Left lung (tissue), 10 donors: Measurements from ENCODE around the gene RBM20. TPM values are rescaled to one million over a fixed set of nuclear protein-coding genes. Genes with fewer than 3 reads are reported as not detected.

Experiments
- ATAC-seq: fragments of 200-7000 bp; cut with Tn5 transposase; one replicate; pipeline ENCODE4 v1.9.1; 2020; ENCODE audit warnings: moderate library complexity
- DNase-seq, 4 donors: peaks; one replicate each; pipeline ENCODE4 v3.0.0-alpha.2; 2013 to 2020
- H3K27ac ChIP-seq, 2 donors: fragments of 200-600 bp; sonication (generic) in 1 of 2; one replicate each; pipeline versions ENCODE4 v1.5.0 to v1.8.0; 2020 to 2021
- H3K27me3 ChIP-seq, 2 donors: fragments of 200-600 bp; sonication (generic) in 1 of 2; one replicate each; pipeline versions ENCODE4 v1.5.0 to v1.8.0; 2020 to 2021
- H3K36me3 ChIP-seq, 2 donors: fragments of 200-600 bp; sonication (generic) in 1 of 2; one replicate each; pipeline versions ENCODE4 v1.5.0 to v1.8.0; 2020 to 2021
- H3K4me1 ChIP-seq, 2 donors: fragments of 200-600 bp; one replicate each; pipeline ENCODE4 v1.8.0; 2021
- H3K4me3 ChIP-seq, 2 donors: fragments of 200-600 bp; sonication (generic) in 1 of 2; one replicate each; pipeline versions ENCODE4 v1.5.0 to v1.8.0; 2020 to 2021; ENCODE audit warnings: mild to moderate bottlenecking in 1 of 2
- H3K9me3 ChIP-seq, 2 donors: fragments of 200-600 bp; sonication (generic) in 1 of 2; one replicate each; pipeline versions ENCODE4 v1.5.0 to v1.8.0; 2020 to 2021
- CTCF ChIP-seq, 2 donors: fragments of 200-600 bp; sonication (generic) in 1 of 2; IDR thresholded peaks; one replicate each; pipeline versions ENCODE4 v1.5.0 to v1.8.0; 2021; ENCODE audit warnings: antibody characterized with exemption in 2 of 2
- intact Hi-C, 2 donors: fragments of 100-400 bp; cut with DNase I; formaldehyde crosslinking; loops; one replicate each; pipeline versions ENCODE4 v1.11.2 to v1.14.2; 2022
- polyA plus RNA-seq, 6 donors: library from polyadenylated mRNA; unstranded; fragments of 120-200 nt; gene quantifications; one replicate each; pipeline ENCODE4 v1.2.1, GENCODE V29; 2013; ENCODE audit not compliant: insufficient read length in 6 of 6
- total RNA-seq, 2 donors: library from RNA; stranded (reverse); fragmentation: NEBNext Ultra II Directional; extraction: Animal tissue kit (Norgen Biotek cat#: 25700); gene quantifications; one replicate each; pipeline ENCODE4 v1.2.1, GENCODE V29; 2021
- donor health status: DM: no; HTN: yes; CAD: no.
- donor health status: DM: no; HTN: no; CAD: no.

The RBM20 gene
- total and polyA plus RNA-seq, 8 donors, result 0.55 to 1.8 (median 1.1) TPM

- no peaks in the 10 kb centered on the region for H3K4me1 ChIP-seq
- no peaks in the 10 kb centered on the region for H3K9me3 ChIP-seq
- no peak for ATAC-seq
- H3K27ac ChIP-seq, result no peak overlapping the region
- intact Hi-C loops, result no loop called here
- DNase-seq, result no peak
- no peaks in the 10 kb centered on the region for H3K36me3 ChIP-seq
- no peak for TF ChIP-seq CTCF (IDR thresholded peaks at IDR 0.05)
- peaks cover 6 to 51% of the 10 kb centered on the region in 2 donors for H3K27me3 ChIP-seq
- H3K4me3 ChIP-seq, result no peak overlapping the region
These were observed 111.6 kb downstream of the RBM20 start for GRCh38 chr10:110755781-110756180.

- peak in 1 of 4 donors; percentile 40 for DNase-seq
- Histone ChIP-seq H3K9me3 (no peaks in the 10 kb centered on the region), H3K4me1 (no peaks in the 10 kb centered on the region), H3K27me3 (peaks cover 6 to 62% of the 10 kb centered on the region in 2 donors), H3K27ac (no peak overlapping the region), H3K4me3 (no peak overlapping the region), H3K36me3 (no peaks in the 10 kb centered on the region)
- intact Hi-C loops, result no loop called here
- no peak for ATAC-seq
- TF ChIP-seq CTCF (IDR thresholded peaks at IDR 0.05), result no peak
These were observed 112.7 kb downstream of the RBM20 start for GRCh38 chr10:110756876-110757275.

- no peak overlapping the region for H3K27ac ChIP-seq
- H3K4me3 ChIP-seq, result no peak overlapping the region
- no peaks in the 10 kb centered on the region for H3K36me3 ChIP-seq
- no peak for TF ChIP-seq CTCF (IDR thresholded peaks at IDR 0.05)
- peaks cover 8 to 69% of the 10 kb centered on the region in 2 donors for H3K27me3 ChIP-seq
- no peaks in the 10 kb centered on the region for H3K4me1 ChIP-seq
- H3K9me3 ChIP-seq, result no peaks in the 10 kb centered on the region
- ATAC-seq (no peak), DNase-seq (no peak)
- intact Hi-C loops, result no loop called here
These were observed 113.5 kb downstream of the RBM20 start for GRCh38 chr10:110757586-110757985.

GRCh38 chr10:110758128-110758765 is 114.1 kb downstream of the RBM20 start:
- intact Hi-C loops, result no loop called here
- H3K4me1 ChIP-seq, result no peaks in the 10 kb centered on the region
- H3K27ac ChIP-seq, result no peak overlapping the region
- no peak for DNase-seq
- H3K36me3 ChIP-seq, result no peaks in the 10 kb centered on the region
- H3K4me3 ChIP-seq, result no peak overlapping the region
- no peak for TF ChIP-seq CTCF (IDR thresholded peaks at IDR 0.05)
- no peaks in the 10 kb centered on the region for H3K9me3 ChIP-seq
- no peak for ATAC-seq
- H3K27me3 ChIP-seq, result peaks cover 15 to 76% of the 10 kb centered on the region in 2 donors

GRCh38 chr10:110758898-110759297 is 114.8 kb downstream of the RBM20 start:
- Histone ChIP-seq H3K27ac (no peak overlapping the region), H3K27me3 (peaks cover 17 to 82% of the 10 kb centered on the region in 2 donors), H3K9me3 (no peaks in the 10 kb centered on the region), H3K4me3 (no peak overlapping the region), H3K4me1 (no peaks in the 10 kb centered on the region), H3K36me3 (no peaks in the 10 kb centered on the region)
- TF ChIP-seq CTCF (IDR thresholded peaks at IDR 0.05), result no peak
- DNase-seq (no peak), ATAC-seq (peak; percentile 40)
- intact Hi-C loops, result no loop called here
